ENCODE results near the gene NTSR1.

- TF ChIP-seq EZH2 (IDR thresholded peaks at IDR 0.05; ENCODE audit: insufficient read depth, poor library complexity, severe bottlenecking) (no peak), EZH2phosphoT487 (IDR thresholded peaks at IDR 0.05; ENCODE audit: insufficient read depth, low read depth) (no peak)
Measured at GRCh38 chr20:62688083-62688482, 20.6 kb upstream of the NTSR1 start.
